Stimulated activated CD4-positive, alpha-beta T cell treated with anti-CD3 and anti-CD28 coated beads, Interleukin-1b, Interleukin-23, amount 100 ng/mL, for 48 hours (primary cell): ENCODE measurements around the gene MRPL33.

Experiments
- DNase-seq: peaks from one replicate; pipeline ENCODE4 v3.0.0-alpha.2; 2020

MRPL33 gene

DNA sequence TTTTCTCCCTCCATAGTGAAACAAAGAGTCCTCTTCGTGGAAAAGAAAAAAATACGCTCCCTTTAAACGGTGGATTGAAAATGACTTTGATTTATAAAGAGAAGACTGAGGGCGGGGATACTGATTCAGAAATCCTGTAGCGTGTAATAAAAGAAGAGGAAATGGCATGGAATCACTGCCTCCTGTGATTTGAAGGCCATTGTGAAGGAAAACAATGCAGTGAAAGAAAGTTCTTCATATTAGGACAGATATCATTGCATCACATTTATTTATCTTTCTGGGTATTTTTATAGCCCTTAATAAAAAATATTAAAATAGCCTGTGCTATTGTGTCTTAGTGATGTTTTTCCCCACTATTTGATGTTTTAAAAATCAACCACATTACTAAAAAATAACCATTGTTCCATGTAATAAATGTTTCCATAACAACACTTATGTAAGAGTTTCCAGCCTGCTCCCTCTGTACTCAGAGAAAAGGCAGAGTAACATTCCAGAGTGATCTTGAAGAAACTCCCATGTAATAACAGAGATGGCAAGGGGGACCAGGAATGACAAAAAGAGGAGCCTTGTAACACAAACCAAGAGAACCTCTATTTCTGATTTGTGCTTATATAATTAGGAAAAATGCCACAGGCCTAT, 8.0 kb downstream of the MRPL33 start:
- DNase-seq, result no peak

DNA sequence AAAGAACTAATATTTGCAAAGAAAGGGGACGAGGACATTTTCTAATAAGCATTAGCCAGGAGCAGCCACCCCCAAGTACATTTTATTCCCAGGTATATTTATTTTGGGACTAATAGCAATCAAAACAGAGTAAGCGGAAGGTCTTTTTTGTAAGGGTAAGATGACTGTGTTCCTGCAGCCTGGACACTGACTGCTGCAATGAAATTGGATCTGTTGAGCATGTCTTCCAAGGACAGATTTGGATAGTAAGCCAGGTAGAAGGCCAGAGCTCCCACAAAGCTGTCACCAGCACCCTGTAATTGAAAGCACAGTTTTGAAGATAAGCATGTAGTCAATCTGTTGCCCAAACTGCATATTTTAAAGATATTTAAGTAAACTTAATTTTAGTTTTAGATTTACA, 10.0 kb downstream of the MRPL33 start:
- DNase-seq, result no peak

DNA sequence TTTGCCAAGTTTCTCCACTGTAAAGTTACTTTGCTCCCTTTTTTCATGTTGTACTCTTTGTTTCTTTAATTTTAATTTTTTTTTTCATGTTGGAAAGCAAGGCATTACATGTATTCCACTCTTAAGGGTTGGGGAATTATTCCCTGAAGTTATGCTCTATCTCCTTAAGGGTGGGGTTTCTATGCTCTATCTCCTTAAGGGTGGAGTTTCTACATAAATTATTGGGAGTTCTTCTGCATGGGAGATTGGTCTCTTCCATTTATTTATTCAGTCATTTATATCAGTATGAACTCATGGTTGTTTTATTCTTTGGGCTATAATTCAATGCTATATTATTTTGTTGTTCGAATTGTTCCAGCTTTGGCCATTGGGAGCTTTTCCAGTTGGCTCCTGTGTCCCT, 11.2 kb downstream of the MRPL33 start:
- DNase-seq, result no peak

DNA sequence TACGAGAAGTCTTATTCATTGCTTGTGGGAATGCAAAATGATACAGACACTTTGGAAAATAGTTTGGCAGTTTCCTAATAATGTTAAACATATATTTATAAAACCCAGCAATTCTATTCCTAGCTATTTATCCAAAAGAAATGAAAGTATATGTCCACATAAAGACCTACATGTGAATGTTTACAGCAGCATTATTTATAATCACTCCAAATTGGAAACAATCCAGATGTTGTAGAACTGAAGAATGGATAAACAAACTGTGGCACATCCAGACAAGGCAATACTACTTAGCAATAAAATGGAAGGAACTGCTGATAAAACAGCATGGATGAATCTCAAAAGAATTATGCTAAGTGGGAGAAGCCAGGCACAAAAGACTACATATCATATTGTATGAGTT, 19.3 kb downstream of the MRPL33 start:
- no peak for DNase-seq

DNA sequence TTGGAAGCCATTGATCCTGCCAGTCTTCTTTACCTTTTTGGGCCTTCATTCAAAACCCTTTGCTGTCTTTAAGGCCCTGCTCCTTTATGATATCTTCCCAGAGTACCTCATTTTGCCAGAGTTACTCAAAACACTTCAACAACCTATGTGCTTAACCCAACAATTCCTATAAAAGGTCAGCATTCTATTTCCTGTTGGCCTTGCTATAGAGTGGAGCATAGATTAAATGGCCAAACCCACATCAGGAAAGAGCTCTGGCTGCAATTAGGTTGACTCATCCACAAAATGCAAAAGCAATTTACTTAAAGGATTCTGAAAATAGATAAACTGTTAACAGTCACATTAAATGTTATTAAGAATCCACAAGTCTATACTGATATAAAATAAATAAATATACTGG, 21.2 kb downstream of the MRPL33 start:
- no peak for DNase-seq

- DNase-seq, result no peak
Measured at GRCh38 chr2:27795093-27795834, 23.7 kb downstream of the MRPL33 start.

- no peak for DNase-seq
Measured at GRCh38 chr2:27795868-27796277, 24.4 kb downstream of the MRPL33 start.

- DNase-seq, result no peak
Measured at GRCh38 chr2:27796791-27797765, 25.6 kb downstream of the MRPL33 start.

- no peak for DNase-seq
Measured at GRCh38 chr2:27797841-27798240, 26.3 kb downstream of the MRPL33 start.

GRCh38 chr2:27798486-27798885, 27.0 kb downstream of the MRPL33 start:
- no peak for DNase-seq

GRCh38 chr2:27798948-27799645, 27.6 kb downstream of the MRPL33 start:
- DNase-seq, result no peak

DNA sequence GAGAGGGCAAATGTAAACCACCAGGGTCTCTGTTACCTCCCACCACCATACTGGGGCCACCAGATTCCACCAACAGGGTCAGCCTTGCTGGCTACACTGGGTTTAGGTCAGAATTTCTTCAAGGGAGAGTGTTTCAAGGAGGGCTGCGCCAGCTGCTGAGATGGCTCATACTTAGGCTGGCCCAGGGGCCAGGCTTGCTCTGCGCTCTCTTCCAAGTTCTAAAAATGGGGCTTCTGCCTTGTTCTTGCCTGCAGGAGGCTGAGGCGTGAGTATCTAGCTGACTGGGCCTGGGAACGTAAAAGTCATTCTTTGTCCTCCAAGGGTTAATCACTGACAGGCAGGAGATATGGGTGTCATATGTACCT, 28.1 kb downstream of the MRPL33 start:
- DNase-seq, result no peak

DNA sequence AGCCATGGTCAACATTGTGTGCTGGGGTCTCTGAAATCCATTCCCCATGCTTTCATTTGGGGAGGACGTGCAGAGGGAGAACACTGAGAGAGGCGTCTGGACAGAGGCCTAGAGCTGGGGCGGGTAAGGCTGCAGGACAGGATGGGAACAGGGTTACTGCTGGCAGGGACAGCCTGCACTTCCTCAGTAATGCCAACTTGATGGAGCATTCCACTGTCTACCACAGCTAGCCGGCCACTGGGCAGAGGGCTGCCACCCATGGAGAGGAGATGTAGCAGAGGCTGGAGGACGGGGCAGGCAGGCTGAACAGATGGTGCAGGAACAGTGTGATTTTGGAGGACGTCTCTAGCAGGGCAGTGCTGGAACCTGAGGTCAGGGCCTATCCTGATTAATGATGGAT, 29.3 kb downstream of the MRPL33 start:
- no peak for DNase-seq

DNA sequence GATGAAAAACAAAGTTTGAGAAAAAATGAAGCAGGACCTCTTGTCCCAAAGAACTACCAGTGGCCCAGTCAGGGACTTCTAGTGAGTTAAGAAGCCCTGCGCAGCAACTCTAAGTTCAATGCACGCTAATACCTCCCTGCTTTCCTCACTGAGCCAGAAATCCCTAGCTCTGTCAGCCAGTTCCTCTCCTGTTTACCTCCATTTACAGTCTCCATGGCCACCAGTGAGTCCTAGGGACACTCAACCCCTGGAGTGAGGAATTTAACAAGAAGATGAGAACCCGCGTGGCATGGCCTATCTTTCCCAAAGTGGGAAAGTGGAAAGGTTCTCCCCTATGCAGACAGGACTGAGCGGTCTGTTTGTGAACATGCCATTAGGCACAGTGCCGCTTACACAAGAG, 31.0 kb downstream of the MRPL33 start:
- no peak for DNase-seq

- DNase-seq, result no peak
Measured at GRCh38 chr2:27803046-27803445, 31.5 kb downstream of the MRPL33 start.

GRCh38 chr2:27804146-27804545, 32.6 kb downstream of the MRPL33 start:
- DNase-seq, result no peak

- no peak for DNase-seq
Measured at GRCh38 chr2:27805180-27805579, 33.7 kb downstream of the MRPL33 start.

GRCh38 chr2:27806311-27807059, 35.0 kb downstream of the MRPL33 start:
- DNase-seq, result no peak

DNA sequence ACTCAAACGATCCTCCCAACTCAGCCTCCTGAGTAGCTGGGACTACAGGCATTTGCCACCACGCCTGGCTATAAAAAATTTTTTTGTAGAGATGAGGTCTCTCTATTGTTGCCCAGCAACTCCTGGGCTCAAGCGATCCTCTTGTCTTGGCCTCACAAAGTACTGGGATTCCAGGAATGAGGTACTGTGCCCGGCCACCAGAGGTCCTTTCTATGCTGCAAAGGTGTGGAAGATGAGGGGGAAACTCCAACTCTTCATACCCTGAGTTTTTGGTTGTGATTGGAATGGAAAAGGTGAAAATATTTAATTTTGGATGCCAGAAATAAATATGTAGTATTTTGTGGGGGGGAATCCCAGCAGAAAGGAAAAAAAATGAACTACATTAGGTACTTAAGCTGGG, 36.0 kb downstream of the MRPL33 start:
- no peak for DNase-seq

DNA sequence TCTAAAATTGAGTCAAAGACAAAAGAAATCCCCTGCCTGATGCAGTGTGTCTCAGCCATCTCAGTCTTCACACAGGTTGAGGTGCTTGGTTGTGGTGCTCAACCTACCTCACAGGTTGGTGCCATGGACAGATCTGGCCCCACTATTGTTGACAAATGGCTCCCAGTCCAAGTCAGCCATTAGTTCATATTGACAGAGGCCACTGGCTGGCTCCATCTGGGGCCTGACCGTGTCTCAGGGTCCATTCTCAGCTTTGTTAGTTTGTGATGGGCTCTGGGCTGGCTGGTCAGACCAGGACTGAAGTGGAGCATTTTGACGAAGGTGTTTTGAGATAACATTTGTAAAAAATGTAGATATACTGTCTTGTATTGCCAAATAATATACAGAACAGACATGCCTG, 36.9 kb downstream of the MRPL33 start:
- DNase-seq, result no peak

GRCh38 chr2:27808984-27809383, 37.5 kb downstream of the MRPL33 start:
- no peak for DNase-seq

GRCh38 chr2:27809761-27810241, 38.3 kb downstream of the MRPL33 start:
- no peak for DNase-seq
